Neuronal stem cell (in vitro differentiated cells): ENCODE results near the gene SSBP4.

Source experiments
- DNase-seq: peaks from one replicate; pipeline ENCODE4 v3.0.0-alpha.2; 2013; ENCODE audit warnings: low spot score
- H2AFZ ChIP-seq: one replicate; pipeline ENCODE4 v1.6.1; 2013; ENCODE audit warnings: mild to moderate bottlenecking, low read length, inconsistent platforms
- H2AK5ac ChIP-seq: 2 replicates; pipeline ENCODE4 v1.6.1; 2013; ENCODE audit warnings: low read depth, mild to moderate bottlenecking, inconsistent platforms, low read length, moderate library complexity, mixed read lengths
- H2BK120ac ChIP-seq: 2 replicates; pipeline ENCODE4 v1.6.1; 2013; ENCODE audit warnings: low read depth, mild to moderate bottlenecking, inconsistent platforms, low read length, moderate library complexity, mixed read lengths
- H2BK12ac ChIP-seq: one replicate; pipeline ENCODE4 v1.6.1; 2013; ENCODE audit warnings: low read length, inconsistent platforms
- H2BK15ac ChIP-seq: 2 replicates; pipeline ENCODE4 v1.6.1; 2013; ENCODE audit warnings: mild to moderate bottlenecking, low read length, inconsistent platforms, mixed read lengths
- H2BK5ac ChIP-seq: one replicate; pipeline ENCODE4 v1.6.1; 2013; ENCODE audit warnings: inconsistent platforms, mild to moderate bottlenecking, low read length, moderate library complexity
- H3K14ac ChIP-seq: one replicate; pipeline ENCODE4 v1.6.1; 2013; ENCODE audit warnings: low read length, inconsistent platforms
- H3K18ac ChIP-seq: 2 replicates; pipeline ENCODE4 v1.6.1; 2013; ENCODE audit warnings: low read length, inconsistent platforms
- H3K23ac ChIP-seq: 2 replicates; pipeline ENCODE4 v1.6.1; 2013; ENCODE audit warnings: low read depth, mild to moderate bottlenecking, mixed read lengths, low read length, inconsistent platforms; ENCODE audit not compliant: poor library complexity
- H3K27ac ChIP-seq: replicated peaks from 3 replicates; pipeline ENCODE4 v1.5.1; 2013; ENCODE audit warnings: low read length, inconsistent platforms
- H3K27me3 ChIP-seq, 3 experiments: 2 replicates each; pipeline ENCODE4 v1.6.1; 2013; ENCODE audit warnings: low read length in 3 of 3, mild to moderate bottlenecking in 2 of 3, inconsistent platforms in 1 of 3, low read depth in 1 of 3, mixed read lengths in 1 of 3, moderate library complexity in 1 of 3; ENCODE audit not compliant: control insufficient read depth in 3 of 3, insufficient read depth in 3 of 3
- H3K36me3 ChIP-seq, 2 donors: replicated peaks in 1 of 2; 2 replicates each; pipeline ENCODE4 v1.6.1; 2013; ENCODE audit warnings: low read length in 2 of 2; ENCODE audit not compliant: control insufficient read depth in 2 of 2, insufficient read depth in 2 of 2
- H3K4ac ChIP-seq: 2 replicates; pipeline ENCODE4 v1.6.1; 2013; ENCODE audit warnings: inconsistent platforms, mild to moderate bottlenecking, low read length, moderate library complexity
- H3K4me1 ChIP-seq, 2 donors: 1 replicate in 1 of 2; 2 replicates in 1 of 2; pipeline ENCODE4 v1.6.1; 2013; ENCODE audit warnings: low read length in 2 of 2, low read depth in 1 of 2; ENCODE audit not compliant: control insufficient read depth in 2 of 2, insufficient read depth in 1 of 2
- H3K4me2 ChIP-seq: one replicate; pipeline ENCODE4 v1.6.1; 2013; ENCODE audit warnings: mild to moderate bottlenecking, low read length, inconsistent platforms; ENCODE audit not compliant: insufficient read depth, poor library complexity, severe bottlenecking
- H3K4me3 ChIP-seq, 2 donors: 2 replicates each; pipeline ENCODE4 v1.5.1; 2013; ENCODE audit warnings: low read length in 2 of 2, mild to moderate bottlenecking in 2 of 2, inconsistent platforms in 1 of 2, moderate library complexity in 1 of 2
- H3K79me1 ChIP-seq: one replicate; pipeline ENCODE4 v1.6.1; 2013; ENCODE audit warnings: low read depth, mild to moderate bottlenecking, inconsistent platforms, low read length, moderate library complexity
- H3K9ac ChIP-seq: one replicate; pipeline ENCODE4 v1.6.1; 2013; ENCODE audit warnings: mild to moderate bottlenecking, low read depth, low read length, inconsistent platforms; ENCODE audit not compliant: poor library complexity
- H3K9me3 ChIP-seq, 2 donors: replicated peaks in 1 of 2; 2 replicates each; pipeline versions ENCODE3 to v1.6.1; 2013; ENCODE audit warnings: low read length in 2 of 2, mild to moderate bottlenecking in 2 of 2, inconsistent platforms in 1 of 2, low read depth in 1 of 2, mixed read lengths in 1 of 2, moderate library complexity in 1 of 2; ENCODE audit not compliant: control insufficient read depth in 2 of 2, insufficient read depth in 1 of 2
- H4K8ac ChIP-seq: one replicate; pipeline ENCODE4 v1.6.1; 2013; ENCODE audit warnings: low read depth, mild to moderate bottlenecking, inconsistent platforms, low read length, moderate library complexity
- H4K91ac ChIP-seq: one replicate; pipeline ENCODE4 v1.6.1; 2013; ENCODE audit warnings: low read length, low read depth, mild to moderate bottlenecking, inconsistent platforms; ENCODE audit not compliant: poor library complexity
- WGBS, 2 donors: extraction: QIAGEN DNeasy Blood & Tissue Kit; methylation state at CpG; one replicate each; pipeline ENCODE4 v1.1.7; 2013; ENCODE audit warnings: missing lambda C conversion rate in 2 of 2, mixed read lengths in 1 of 2; ENCODE audit not compliant: insufficient read length in 2 of 2, insufficient replicate concordance in 1 of 2; ENCODE audit errors: extremely low coverage in 2 of 2; 5-methylcytosine and 5-hydroxymethylcytosine counted together

SSBP4 gene

GRCh38 chr19:18388100-18388959 lies 30.9 kb upstream of the SSBP4 start:
- Histone ChIP-seq H3K4me1 (peaks cover 12 to 13% of the 10 kb centered on the region in 2 donors), H3K4ac (no peak overlapping the region), H4K8ac (no peak overlapping the region), H2BK15ac (peak overlapping the region; percentile 93), H3K36me3 (peaks cover 0 to 6% of the 10 kb centered on the region in 2 donors), H2BK12ac (peak overlapping the region; percentile 86), H2AFZ (peak overlapping the region; percentile 79), H3K9ac (peak overlapping the region; percentile 80), H3K9me3 (peaks cover 0 to 4% of the 10 kb centered on the region in 2 donors), H3K27me3 (peaks cover 0 to 36% (median 0%) of the 10 kb centered on the region in 3 experiments), H4K91ac (no peak overlapping the region), H3K27ac (no peak overlapping the region), H3K4me3 (peak overlapping the region; percentile 18 to 56), H2BK5ac (no peak overlapping the region), H3K79me1 (peaks cover 2% of the 10 kb centered on the region), H3K4me2 (peak overlapping the region; percentile 79), H2AK5ac (peak overlapping the region; percentile 32), H3K14ac (no peak overlapping the region), H2BK120ac (no peak overlapping the region), H3K23ac (peak overlapping the region; percentile 86), H3K18ac (peak overlapping the region; percentile 96)
- peak; percentile 76 for DNase-seq
- no CpG with 5 or more reads among the region's 86 CpGs for WGBS, 2 donors

GRCh38 chr19:18388960-18389725 lies 30.1 kb upstream of the SSBP4 start:
- DNase-seq: no peak
- peak overlapping the region; percentile 86 for H3K23ac ChIP-seq
- peak overlapping the region; percentile 32 for H2AK5ac ChIP-seq
- no CpG with 5 or more reads among the region's 13 CpGs for WGBS, 2 donors
- peaks cover 12 to 13% of the 10 kb centered on the region in 2 donors for H3K4me1 ChIP-seq
- H3K36me3 ChIP-seq: peaks cover 0 to 6% of the 10 kb centered on the region in 2 donors
- no peak overlapping the region for H2AFZ ChIP-seq
- no peak overlapping the region for H3K4me3 ChIP-seq
- H3K27ac ChIP-seq: no peak overlapping the region
- peaks cover 2% of the 10 kb centered on the region for H3K79me1 ChIP-seq
- no peak overlapping the region for H4K8ac ChIP-seq
- H3K9me3 ChIP-seq: peaks cover 0 to 4% of the 10 kb centered on the region in 2 donors
- no peak overlapping the region for H4K91ac ChIP-seq
- peak overlapping the region; percentile 86 for H2BK12ac ChIP-seq
- H3K14ac ChIP-seq: no peak overlapping the region
- H2BK15ac ChIP-seq: no peak overlapping the region
- H3K9ac ChIP-seq: no peak overlapping the region
- no peak overlapping the region for H3K4ac ChIP-seq
- H3K27me3 ChIP-seq: peaks cover 0 to 36% (median 0%) of the 10 kb centered on the region in 3 experiments
- H3K18ac ChIP-seq: peak overlapping the region; percentile 96
- no peak overlapping the region for H2BK5ac ChIP-seq
- H2BK120ac ChIP-seq: no peak overlapping the region
- no peak overlapping the region for H3K4me2 ChIP-seq

DNA sequence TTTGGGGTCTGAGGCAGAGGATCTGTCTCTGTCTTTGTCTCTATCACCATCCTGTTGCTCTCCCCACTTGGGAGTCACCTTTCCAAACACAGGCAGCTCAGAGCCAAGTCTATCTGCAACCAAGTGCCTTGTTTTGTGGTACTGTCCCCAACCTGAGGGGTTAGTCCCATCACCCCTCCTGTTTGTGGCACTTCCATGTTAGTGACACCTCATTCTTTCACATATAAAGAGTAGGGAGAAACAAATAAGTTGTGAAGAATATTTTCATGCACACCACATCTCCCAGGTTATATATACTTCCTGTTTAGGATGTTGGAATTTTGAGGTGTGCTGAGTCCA lies 29.5 kb upstream of the SSBP4 start:
- Histone ChIP-seq H4K8ac (no peak overlapping the region), H3K27me3 (peaks cover 0 to 36% (median 0%) of the 10 kb centered on the region in 3 experiments), H3K18ac (no peak overlapping the region), H3K36me3 (peaks cover 0 to 6% of the 10 kb centered on the region in 2 donors), H3K9ac (no peak overlapping the region), H2AK5ac (peak overlapping the region; percentile 78), H3K27ac (no peak overlapping the region), H3K14ac (no peak overlapping the region), H3K4me1 (peaks cover 12 to 13% of the 10 kb centered on the region in 2 donors), H2BK120ac (peak overlapping the region; percentile 50), H3K23ac (peak overlapping the region; percentile 20), H2BK5ac (no peak overlapping the region), H3K4me3 (no peak overlapping the region), H3K79me1 (peaks cover 2% of the 10 kb centered on the region), H2BK15ac (no peak overlapping the region), H3K4me2 (no peak overlapping the region), H3K4ac (no peak overlapping the region), H2BK12ac (no peak overlapping the region), H4K91ac (no peak overlapping the region), H2AFZ (no peak overlapping the region), H3K9me3 (peaks cover 0 to 4% of the 10 kb centered on the region in 2 donors)
- DNase-seq: no peak
